Measurements from ENCODE around the gene NPAT.

NPAT gene

DNA sequence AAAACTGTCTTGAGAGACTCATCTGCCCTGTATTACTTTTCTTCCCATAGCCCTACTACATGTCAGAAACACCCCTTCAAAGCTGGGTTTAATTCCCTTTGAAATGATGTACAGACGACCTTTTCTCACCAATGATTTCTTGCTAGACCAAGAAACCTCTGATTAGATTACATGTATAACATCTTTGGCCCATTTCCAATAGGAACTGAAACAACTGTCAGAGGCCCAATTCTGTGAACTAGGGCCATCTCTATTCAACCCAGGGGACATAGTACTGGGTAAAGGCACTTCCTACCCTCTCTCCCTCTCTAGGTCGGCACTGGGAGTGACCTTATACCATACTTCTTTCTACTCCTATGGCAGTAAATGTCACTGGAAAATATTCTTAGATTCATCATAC, 19.4 kb downstream of the NPAT start:
- intact Hi-C loops (cut with DNase I; ENCODE audit: low total_unique reads), result no loop called here
- no peak overlapping the region for H3K4me3 ChIP-seq
- no peaks in the 10 kb centered on the region for H3K27me3 ChIP-seq
- H3K27ac ChIP-seq, result no peak overlapping the region
- peaks cover 20 to 32% (median 32%) of the 10 kb centered on the region in 3 donors for H3K36me3 ChIP-seq
- H3K9me3 ChIP-seq, result no peaks in the 10 kb centered on the region
- no peak for DNase-seq
- TF ChIP-seq, protein P1, sequence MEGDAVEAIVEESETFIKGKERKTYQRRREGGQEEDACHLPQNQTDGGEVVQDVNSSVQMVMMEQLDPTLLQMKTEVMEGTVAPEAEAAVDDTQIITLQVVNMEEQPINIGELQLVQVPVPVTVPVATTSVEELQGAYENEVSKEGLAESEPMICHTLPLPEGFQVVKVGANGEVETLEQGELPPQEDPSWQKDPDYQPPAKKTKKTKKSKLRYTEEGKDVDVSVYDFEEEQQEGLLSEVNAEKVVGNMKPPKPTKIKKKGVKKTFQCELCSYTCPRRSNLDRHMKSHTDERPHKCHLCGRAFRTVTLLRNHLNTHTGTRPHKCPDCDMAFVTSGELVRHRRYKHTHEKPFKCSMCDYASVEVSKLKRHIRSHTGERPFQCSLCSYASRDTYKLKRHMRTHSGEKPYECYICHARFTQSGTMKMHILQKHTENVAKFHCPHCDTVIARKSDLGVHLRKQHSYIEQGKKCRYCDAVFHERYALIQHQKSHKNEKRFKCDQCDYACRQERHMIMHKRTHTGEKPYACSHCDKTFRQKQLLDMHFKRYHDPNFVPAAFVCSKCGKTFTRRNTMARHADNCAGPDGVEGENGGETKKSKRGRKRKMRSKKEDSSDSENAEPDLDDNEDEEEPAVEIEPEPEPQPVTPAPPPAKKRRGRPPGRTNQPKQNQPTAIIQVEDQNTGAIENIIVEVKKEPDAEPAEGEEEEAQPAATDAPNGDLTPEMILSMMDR (IDR thresholded peaks at IDR 0.05), result no peak
- H3K4me1 ChIP-seq, result peaks cover 0 to 12% (median 0%) of the 10 kb centered on the region in 4 donors

DNA sequence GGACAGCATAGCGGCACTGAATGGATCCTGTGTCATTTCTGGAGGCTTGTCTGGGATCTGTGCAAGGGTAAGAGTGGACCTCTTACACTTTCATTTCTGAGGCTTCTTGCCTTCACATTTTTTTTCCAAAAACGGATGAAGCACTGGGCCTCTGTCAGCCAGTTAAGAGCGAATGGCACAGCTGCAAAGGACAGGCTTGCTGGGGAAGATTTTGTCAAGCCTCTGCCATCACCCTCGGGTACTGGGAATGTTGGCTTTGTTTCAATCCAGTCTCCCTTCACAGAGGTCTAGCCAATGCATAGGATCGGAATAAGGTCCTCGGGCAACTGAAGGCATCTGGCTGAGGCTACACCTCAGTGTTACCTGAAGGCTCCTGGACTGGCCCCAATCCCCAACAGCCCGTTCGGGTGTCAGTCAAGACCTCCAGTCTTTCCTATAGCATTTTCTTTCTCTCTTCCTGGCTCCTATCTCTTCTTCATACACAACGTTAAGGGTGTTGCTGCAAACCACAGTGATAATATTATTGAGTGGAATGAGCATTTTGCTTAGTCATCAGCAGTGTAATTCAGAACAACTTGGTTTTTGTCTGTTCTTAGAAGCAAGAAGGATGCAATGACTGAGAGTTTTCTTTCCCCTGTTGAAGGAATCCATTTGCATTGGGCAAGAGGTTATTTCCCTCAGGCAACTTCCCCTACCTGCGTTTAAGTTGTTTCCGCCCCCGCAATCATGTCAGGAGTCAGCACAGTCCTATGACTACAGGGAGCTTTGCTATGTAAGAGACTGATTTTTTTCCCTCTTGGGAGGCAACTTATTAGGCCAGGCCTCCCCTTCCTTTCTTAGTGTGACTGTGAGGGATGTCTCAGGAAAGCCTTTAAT, 22.8 kb downstream of the NPAT start:
- no peak overlapping the region for H3K4me3 ChIP-seq
- intact Hi-C loops (cut with DNase I; ENCODE audit: low total_unique reads), result no loop called here
- H3K36me3 ChIP-seq, result peaks cover 6 to 29% (median 26%) of the 10 kb centered on the region in 3 donors
- no peaks in the 10 kb centered on the region for H3K9me3 ChIP-seq
- H3K27ac ChIP-seq, result no peak overlapping the region
- no peak for DNase-seq
- peaks cover 0 to 12% (median 0%) of the 10 kb centered on the region in 4 donors for H3K4me1 ChIP-seq
- H3K27me3 ChIP-seq, result no peaks in the 10 kb centered on the region
- TF ChIP-seq, protein P1 (IDR thresholded peaks at IDR 0.05), result no peak

DNA sequence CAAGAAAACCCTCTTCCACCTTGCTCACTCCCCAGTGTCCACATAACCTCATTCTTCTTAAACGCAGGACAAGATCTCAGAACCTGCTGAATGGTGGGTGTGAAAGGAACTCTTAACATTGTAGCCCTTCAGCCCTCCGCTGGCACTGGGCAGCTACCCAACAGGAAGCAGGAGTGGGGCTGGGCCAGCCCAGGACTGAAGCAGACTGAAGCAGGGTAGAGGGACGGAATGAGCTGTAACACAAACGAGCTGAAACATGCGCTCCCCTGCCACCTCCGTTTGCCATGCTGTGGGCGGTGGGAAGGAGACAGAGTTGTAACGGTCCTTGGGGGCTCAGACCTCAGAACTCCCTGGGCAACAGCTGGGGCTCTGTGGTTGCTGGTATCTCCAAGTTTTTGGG, 23.6 kb downstream of the NPAT start:
- peaks cover 0 to 12% (median 0%) of the 10 kb centered on the region in 4 donors for H3K4me1 ChIP-seq
- intact Hi-C loops (cut with DNase I; ENCODE audit: low total_unique reads), result no loop called here
- TF ChIP-seq, protein P1 (IDR thresholded peaks at IDR 0.05), result no peak
- H3K9me3 ChIP-seq, result no peaks in the 10 kb centered on the region
- no peak overlapping the region for H3K27ac ChIP-seq
- no peak overlapping the region for H3K4me3 ChIP-seq
- peaks cover 6 to 29% (median 21%) of the 10 kb centered on the region in 3 donors for H3K36me3 ChIP-seq
- H3K27me3 ChIP-seq, result no peaks in the 10 kb centered on the region
- DNase-seq, result peak in 1 of 2 donors; percentile 31

DNA sequence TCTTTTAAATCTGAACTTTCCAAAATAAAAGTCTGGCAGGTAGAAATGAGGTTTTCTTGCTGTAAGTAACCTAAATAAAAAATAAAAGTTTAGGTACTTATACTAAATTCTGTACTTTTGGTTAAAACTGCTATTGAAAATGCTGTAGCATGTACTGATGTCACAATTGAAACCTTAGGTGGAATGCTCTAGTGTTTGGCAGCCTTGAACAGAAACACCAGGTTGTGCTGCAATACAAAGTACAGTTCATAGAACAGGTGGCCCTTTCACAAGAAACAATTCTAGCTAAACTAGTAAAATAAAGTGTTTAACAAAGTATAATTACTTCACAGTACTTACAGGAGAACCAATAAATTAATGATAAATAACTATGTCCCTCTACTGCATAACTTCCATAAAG, 25.1 kb downstream of the NPAT start:
- TF ChIP-seq, protein P1 (IDR thresholded peaks at IDR 0.05), result no peak
- no peak overlapping the region for H3K4me3 ChIP-seq
- peaks cover 0 to 12% (median 0%) of the 10 kb centered on the region in 4 donors for H3K4me1 ChIP-seq
- peaks cover 18 to 41% (median 32%) of the 10 kb centered on the region in 3 donors for H3K36me3 ChIP-seq
- no peaks in the 10 kb centered on the region for H3K9me3 ChIP-seq
- no peaks in the 10 kb centered on the region for H3K27me3 ChIP-seq
- no peak for DNase-seq
- intact Hi-C loops (cut with DNase I; ENCODE audit: low total_unique reads), result no loop called here
- H3K27ac ChIP-seq, result no peak overlapping the region

DNA sequence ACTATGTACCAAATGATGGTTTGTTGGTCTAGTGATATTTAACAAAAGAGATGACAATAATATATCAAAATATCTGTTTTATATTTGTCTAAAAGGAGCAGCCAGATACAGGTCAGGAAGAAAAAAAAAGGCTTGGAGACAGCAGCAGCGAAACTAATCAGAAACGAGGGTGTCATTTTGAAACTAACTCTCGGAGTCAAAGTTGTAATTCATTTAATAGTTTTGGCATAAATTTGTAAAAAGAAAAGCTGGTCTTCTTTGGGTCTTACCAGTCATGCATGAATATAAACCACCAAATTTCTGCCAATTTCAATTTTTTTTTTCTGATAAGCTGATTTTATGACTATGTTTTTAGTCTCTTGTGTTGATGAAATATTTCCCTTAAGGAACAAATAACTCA, 25.5 kb downstream of the NPAT start:
- Histone ChIP-seq H3K27ac (no peak overlapping the region), H3K36me3 (peaks cover 18 to 43% (median 37%) of the 10 kb centered on the region in 3 donors), H3K27me3 (no peaks in the 10 kb centered on the region), H3K4me3 (no peak overlapping the region), H3K9me3 (no peaks in the 10 kb centered on the region), H3K4me1 (peaks cover 0 to 12% (median 0%) of the 10 kb centered on the region in 4 donors)
- TF ChIP-seq, protein P1 (IDR thresholded peaks at IDR 0.05), result no peak
- intact Hi-C loops (cut with DNase I; ENCODE audit: low total_unique reads), result no loop called here
- DNase-seq, result no peak

Data from tibial artery (tissue), 4 donors.